SU-DHL-6 (cell line): ENCODE results near the gene SDK1.

Source experiments
- H2AFZ ChIP-seq: fragments of 200-600 bp; sonication (generic); 2 replicates; pipeline ENCODE4 v1.6.1; 2014; ENCODE audit warnings: low read depth, mild to moderate bottlenecking, moderate library complexity, mixed read lengths, antibody characterized with exemption, low read length; ENCODE audit not compliant: severe bottlenecking
- H3F3A ChIP-seq: fragments of 200-600 bp; shearing (Covaris generic); 2 replicates; pipeline ENCODE4 v1.6.0; 2016; ENCODE audit warnings: antibody characterized with exemption, mild to moderate bottlenecking; ENCODE audit not compliant: insufficient read depth
- H3K27ac ChIP-seq: fragments of 200-600 bp; sonication (generic); 2 replicates; pipeline ENCODE4 v1.5.1; 2016; ENCODE audit warnings: low read depth, mild to moderate bottlenecking, low read length, moderate library complexity, mixed read lengths
- H3K27me3 ChIP-seq: fragments of 200-600 bp; sonication (generic), shearing (Covaris generic); 2 replicates; pipeline ENCODE4 v1.6.0; 2014; ENCODE audit warnings: mild to moderate bottlenecking, low read length
- H3K36me3 ChIP-seq: fragments of 200-600 bp; sonication (generic); 2 replicates; pipeline ENCODE4 v1.6.1; 2014; ENCODE audit warnings: mild to moderate bottlenecking, low read length, mixed read lengths
- H3K4me2 ChIP-seq: fragments of 300-600, 200-600 bp; shearing (Covaris generic), sonication (generic); 2 replicates; pipeline ENCODE4 v1.6.0; 2014; ENCODE audit warnings: low read length, low read depth, mild to moderate bottlenecking; ENCODE audit not compliant: poor library complexity, severe bottlenecking
- H3K4me3 ChIP-seq: fragments of 200-600 bp; sonication (generic); 2 replicates; pipeline ENCODE4 v1.5.1; 2014; ENCODE audit warnings: antibody characterized with exemption, low read length, mild to moderate bottlenecking, mixed read lengths; ENCODE audit not compliant: insufficient read depth, poor library complexity, severe bottlenecking
- H3K79me2 ChIP-seq: fragments of 200-600 bp; sonication (generic); 2 replicates; pipeline ENCODE4 v1.6.1; 2014; ENCODE audit warnings: mild to moderate bottlenecking, low read length, moderate library complexity; ENCODE audit not compliant: insufficient read depth
- H3K9ac ChIP-seq: fragments of 200-600 bp; sonication (generic); 2 replicates; pipeline ENCODE4 v1.7.0; 2014; ENCODE audit warnings: mild to moderate bottlenecking, low read length
- H3K9me2 ChIP-seq: fragments of 200-600 bp; sonication (generic); replicated peaks from 2 replicates; pipeline ENCODE4 v1.6.1; 2014; ENCODE audit warnings: low read length; ENCODE audit not compliant: insufficient read depth
- H3K9me3 ChIP-seq: fragments of 200-600 bp; sonication (generic); 2 replicates; pipeline ENCODE4 v1.6.1; 2014; ENCODE audit warnings: low read length, mixed read lengths; ENCODE audit not compliant: insufficient read depth
- H4K20me1 ChIP-seq: fragments of 200-600 bp; sonication (generic); 2 replicates; pipeline ENCODE4 v1.6.1; 2014; ENCODE audit warnings: low read depth, mild to moderate bottlenecking, antibody characterized with exemption, low read length, moderate library complexity, mixed read lengths
- CTCF ChIP-seq: fragments of 200-600 bp; sonication (generic); IDR thresholded peaks from one replicate; pipeline ENCODE4 v1.5.1; 2017; ENCODE audit warnings: antibody characterized with exemption, mild to moderate bottlenecking, low read length, moderate library complexity; ENCODE audit not compliant: insufficient read depth, poor library complexity, severe bottlenecking
- EZH2phosphoT487 ChIP-seq: fragments of 200-600 bp; sonication (generic), shearing (Covaris generic); conservative IDR thresholded peaks from 2 replicates; pipeline ENCODE4 v1.6.1; 2018; ENCODE audit warnings: mild to moderate bottlenecking, antibody characterized with exemption, low read length, moderate library complexity, mixed read lengths

The SDK1 gene

GRCh38 chr7:3682028-3682710 is 381.1 kb downstream of the SDK1 start:
- Histone ChIP-seq H3K4me2 (no peak overlapping the region), H3K27me3 (no peaks in the 10 kb centered on the region), H4K20me1 (no peaks in the 10 kb centered on the region), H3F3A (no peaks in the 10 kb centered on the region), H3K4me3 (no peak overlapping the region), H2AFZ (no peak overlapping the region), H3K36me3 (no peaks in the 10 kb centered on the region), H3K79me2 (no peaks in the 10 kb centered on the region), H3K27ac (no peak overlapping the region), H3K9ac (no peak overlapping the region), H3K9me2 (no peaks in the 10 kb centered on the region), H3K9me3 (no peaks in the 10 kb centered on the region)
- TF ChIP-seq EZH2phosphoT487 = no peak
- TF ChIP-seq CTCF = no peak

GRCh38 chr7:3683546-3684539 is 382.8 kb downstream of the SDK1 start:
- H4K20me1 ChIP-seq = no peaks in the 10 kb centered on the region
- H3K4me2 ChIP-seq = no peak overlapping the region
- H3K9me2 ChIP-seq = no peaks in the 10 kb centered on the region
- H3K79me2 ChIP-seq = no peaks in the 10 kb centered on the region
- no peaks in the 10 kb centered on the region for H3F3A ChIP-seq
- H3K9ac ChIP-seq = no peak overlapping the region
- no peaks in the 10 kb centered on the region for H3K9me3 ChIP-seq
- TF ChIP-seq CTCF (no peak), EZH2phosphoT487 (no peak)
- no peak overlapping the region for H3K27ac ChIP-seq
- H3K27me3 ChIP-seq = no peaks in the 10 kb centered on the region
- no peak overlapping the region for H3K4me3 ChIP-seq
- H2AFZ ChIP-seq = no peak overlapping the region
- no peaks in the 10 kb centered on the region for H3K36me3 ChIP-seq

- no peaks in the 10 kb centered on the region for H3K79me2 ChIP-seq
- no peaks in the 10 kb centered on the region for H4K20me1 ChIP-seq
- no peaks in the 10 kb centered on the region for H3F3A ChIP-seq
- TF ChIP-seq EZH2phosphoT487 (no peak), CTCF (no peak)
- no peak overlapping the region for H3K4me2 ChIP-seq
- no peak overlapping the region for H2AFZ ChIP-seq
- no peaks in the 10 kb centered on the region for H3K27me3 ChIP-seq
- H3K36me3 ChIP-seq = no peaks in the 10 kb centered on the region
- H3K4me3 ChIP-seq = no peak overlapping the region
- no peaks in the 10 kb centered on the region for H3K9me3 ChIP-seq
- no peaks in the 10 kb centered on the region for H3K9me2 ChIP-seq
- no peak overlapping the region for H3K9ac ChIP-seq
- H3K27ac ChIP-seq = no peak overlapping the region
These were observed 387.0 kb downstream of the SDK1 start for GRCh38 chr7:3688071-3688470.
